ENCODE results near the gene CALB2.

GRCh38 chr16:71426880-71427615, 68.5 kb downstream of the CALB2 start:
- TF ChIP-seq CTCF (IDR thresholded peaks at IDR 0.05; ENCODE audit: low read depth, low read length): no peak
- no peak for TF ChIP-seq EZH2phosphoT487 (IDR thresholded peaks at IDR 0.05; ENCODE audit: low read depth)

Data from OCI-LY3 (cell line).